H1 (cell line): ENCODE results near the gene ARFGEF3. TPM values are rescaled to one million over a fixed set of nuclear protein-coding genes. Genes with fewer than 3 reads are reported as not detected.

Source experiments
- CTCF ChIA-PET: fragments of 300-600 bp; sonication (Branson Sonifier 250); formaldehyde crosslinking; loops from one replicate; lab custom pipeline; 2021; ENCODE audit not compliant: partially characterized antibody; lab: Charles Lee
- POLR2A ChIA-PET: fragments of 300-600 bp; sonication (Branson Sonifier 250); formaldehyde crosslinking; loops from one replicate; lab custom pipeline; 2021; ENCODE audit warnings: inconsistent platforms; ENCODE audit not compliant: partially characterized antibody; lab: Charles Lee
- DNase-seq, 2 experiments: peaks; one replicate each; pipeline versions ENCODE4 v3.0.0 to v3.0.0-alpha.2; 2010 to 2022; ENCODE audit warnings: low spot score in 2 of 2, low read depth in 1 of 2, mixed read lengths in 1 of 2
- FAIRE-seq: peaks from 2 replicates; lab custom pipeline; 2011; peaks lifted over from hg19 to GRCh38; lab: Jason Lieb, UNC
- H2AFZ ChIP-seq: 2 replicates; pipeline ENCODE4 v1.8.1; 2012; ENCODE audit warnings: low read length, inconsistent platforms
- H2AK5ac ChIP-seq: 2 replicates; pipeline ENCODE4 v1.6.1; 2013; ENCODE audit warnings: low read depth, low read length
- H2BK120ac ChIP-seq: replicated peaks from 2 replicates; pipeline ENCODE3; 2013; ENCODE audit warnings: low read depth, low read length, inconsistent platforms
- H2BK12ac ChIP-seq: 2 replicates; pipeline ENCODE4 v1.6.1; 2013; ENCODE audit warnings: low read depth, low read length
- H2BK15ac ChIP-seq: 2 replicates; pipeline ENCODE4 v1.6.1; 2013; ENCODE audit warnings: low read length
- H2BK20ac ChIP-seq: 2 replicates; pipeline ENCODE4 v1.6.1; 2013; ENCODE audit warnings: low read length
- H2BK5ac ChIP-seq: 2 replicates; pipeline ENCODE4 v1.6.1; 2013; ENCODE audit warnings: low read depth, low read length
- H3K14ac ChIP-seq: 2 replicates; pipeline ENCODE4 v1.6.1; 2013; ENCODE audit warnings: inconsistent platforms; ENCODE audit not compliant: insufficient read length
- H3K18ac ChIP-seq: 2 replicates; pipeline ENCODE4 v1.6.1; 2013; ENCODE audit warnings: low read length; ENCODE audit errors: extremely low read depth
- H3K23ac ChIP-seq: 2 replicates; pipeline ENCODE4 v1.6.1; 2013; ENCODE audit warnings: inconsistent platforms; ENCODE audit not compliant: insufficient read length
- H3K23me2 ChIP-seq: 2 replicates; pipeline ENCODE4 v1.6.1; 2013; ENCODE audit warnings: low read depth, low read length
- H3K27ac ChIP-seq: 2 replicates; pipeline ENCODE4 v1.6.1; 2011; ENCODE audit warnings: low read depth, low read length, inconsistent platforms
- H3K27me3 ChIP-seq, 4 experiments: replicated peaks in 1 of 4; 1 replicate in 1 of 4; 2 replicates in 3 of 4; pipeline versions ENCODE4 v1.6.1 to v1.8.1; 2011 to 2013; ENCODE audit warnings: low read length in 3 of 4, mild to moderate bottlenecking in 3 of 4, inconsistent platforms in 2 of 4, mixed read lengths in 2 of 4, moderate library complexity in 1 of 4; ENCODE audit not compliant: control insufficient read depth in 3 of 4, insufficient read depth in 3 of 4; ENCODE audit errors: extremely low read depth in 1 of 4
- H3K36me3 ChIP-seq, 4 experiments: 2 replicates each; pipeline versions ENCODE4 v1.6.1 to v1.8.1; 2011 to 2013; ENCODE audit warnings: mild to moderate bottlenecking in 4 of 4, low read length in 3 of 4, moderate library complexity in 2 of 4, control low read depth in 1 of 4, inconsistent platforms in 1 of 4; ENCODE audit not compliant: insufficient read depth in 4 of 4, control insufficient read depth in 2 of 4
- H3K4ac ChIP-seq: replicated peaks from 2 replicates; pipeline ENCODE3; 2013; ENCODE audit warnings: low read length, low read depth, mixed read lengths, inconsistent platforms; ENCODE audit not compliant: insufficient read length
- H3K4me1 ChIP-seq, 4 experiments: replicated peaks in 1 of 4; 1 replicate in 1 of 4; 2 replicates in 3 of 4; pipeline versions ENCODE4 v1.6.1 to v1.8.1; 2011 to 2013; ENCODE audit warnings: low read length in 3 of 4, inconsistent platforms in 2 of 4, mixed read lengths in 1 of 4; ENCODE audit not compliant: insufficient read depth in 4 of 4, control insufficient read depth in 3 of 4
- H3K4me2 ChIP-seq, 2 experiments: 2 replicates each; pipeline versions ENCODE4 v1.6.1 to v1.8.1; 2011 to 2013; ENCODE audit warnings: low read depth in 2 of 2, low read length in 2 of 2, control low read depth in 1 of 2, inconsistent platforms in 1 of 2, mild to moderate bottlenecking in 1 of 2; ENCODE audit not compliant: insufficient read depth in 1 of 2
- H3K4me3 ChIP-seq, 4 experiments: fragments of 200-600, 300-600 bp in 1 of 4; sonication (generic), shearing (Covaris generic), sonication (Bioruptor Twin) in 1 of 4; 2 replicates each; pipeline versions ENCODE4 v1.5.1 to v1.8.1; 2011 to 2016; ENCODE audit warnings: low read length in 4 of 4, low read depth in 3 of 4, control low read depth in 2 of 4, inconsistent platforms in 2 of 4, mild to moderate bottlenecking in 2 of 4, mixed read lengths in 1 of 4, moderate library complexity in 1 of 4; ENCODE audit not compliant: insufficient read depth in 2 of 4; ENCODE audit errors: extremely low read depth in 1 of 4
- H3K56ac ChIP-seq: replicated peaks from 2 replicates; pipeline ENCODE3; 2013; ENCODE audit warnings: low read depth, mild to moderate bottlenecking, mixed read lengths, low read length, inconsistent platforms; ENCODE audit not compliant: insufficient read length
- H3K79me1 ChIP-seq: 2 replicates; pipeline ENCODE4 v1.6.1; 2013; ENCODE audit warnings: low read depth, low read length, control low read depth
- H3K79me2 ChIP-seq, 2 experiments: 2 replicates each; pipeline versions ENCODE4 v1.6.1 to v1.8.1; 2012 to 2013; ENCODE audit warnings: low read length in 2 of 2, mild to moderate bottlenecking in 2 of 2, inconsistent platforms in 1 of 2; ENCODE audit not compliant: insufficient read depth in 2 of 2, control insufficient read depth in 1 of 2
- H3K9ac ChIP-seq, 4 experiments: replicated peaks in 1 of 4; 1 replicate in 1 of 4; 2 replicates in 3 of 4; pipeline versions ENCODE4 v1.6.1 to v1.8.1; 2011 to 2013; ENCODE audit warnings: low read depth in 3 of 4, low read length in 3 of 4, control low read depth in 2 of 4, mild to moderate bottlenecking in 2 of 4, moderate library complexity in 2 of 4, inconsistent platforms in 1 of 4; ENCODE audit errors: extremely low read depth in 1 of 4
- H3K9me3 ChIP-seq, 2 experiments: 2 replicates each; pipeline versions ENCODE4 v1.6.1 to v1.8.1; 2012 to 2013; ENCODE audit warnings: mild to moderate bottlenecking in 2 of 2, moderate library complexity in 2 of 2, control low read depth in 1 of 2, inconsistent platforms in 1 of 2, low read depth in 1 of 2, low read length in 1 of 2, mixed read lengths in 1 of 2; ENCODE audit not compliant: insufficient read depth in 2 of 2
- H4K20me1 ChIP-seq, 2 experiments: replicated peaks in 1 of 2; 2 replicates each; pipeline versions ENCODE3 to v1.8.1; 2011 to 2013; ENCODE audit warnings: inconsistent platforms in 2 of 2, low read length in 2 of 2, mild to moderate bottlenecking in 1 of 2; ENCODE audit not compliant: insufficient read depth in 2 of 2, control insufficient read depth in 1 of 2
- H4K5ac ChIP-seq: 2 replicates; pipeline ENCODE4 v1.6.1; 2013; ENCODE audit warnings: low read length, low read depth, mixed read lengths, inconsistent platforms; ENCODE audit not compliant: insufficient read length
- H4K8ac ChIP-seq: 2 replicates; pipeline ENCODE4 v1.8.0; 2013; ENCODE audit warnings: mild to moderate bottlenecking, moderate library complexity, low read length, inconsistent platforms; ENCODE audit not compliant: insufficient read depth; ENCODE audit errors: extremely low read depth
- H4K91ac ChIP-seq: replicated peaks from 2 replicates; pipeline ENCODE3; 2013; ENCODE audit warnings: low read length, mixed read lengths, inconsistent platforms; ENCODE audit not compliant: insufficient read length
- CBX5 ChIP-seq: fragments of 300-800, 300-1000 bp; sonication (generic); IDR thresholded peaks from 2 replicates; pipeline ENCODE4 v1.7.1; 2016; ENCODE audit warnings: antibody characterized with exemption, low read length, low read depth
- CHD2 ChIP-seq: IDR thresholded peaks from 2 replicates; pipeline ENCODE4 v1.6.1; 2012; ENCODE audit warnings: low read length, improper control_type of control experiment
- EP300 ChIP-seq, 2 experiments: IDR thresholded peaks; 1 replicate in 1 of 2; 2 replicates in 1 of 2; pipeline ENCODE4 v1.6.1; 2011 to 2012; ENCODE audit warnings: low read depth in 2 of 2, low read length in 2 of 2, mild to moderate bottlenecking in 2 of 2, borderline replicate concordance in 1 of 2, inconsistent platforms in 1 of 2, moderate library complexity in 1 of 2
- EZH2 ChIP-seq: fragments of 200-600 bp; sonication (generic); IDR thresholded peaks from 2 replicates; pipeline ENCODE4 v1.7.1; 2012; ENCODE audit warnings: low read depth, mild to moderate bottlenecking, moderate library complexity, low read length, inconsistent platforms; ENCODE audit not compliant: severe bottlenecking
- FOSL1 ChIP-seq: IDR thresholded peaks from 2 replicates; pipeline ENCODE4 v1.6.1; 2011; ENCODE audit warnings: mild to moderate bottlenecking, low read depth, low read length, moderate library complexity; ENCODE audit not compliant: insufficient read depth
- HDAC2 ChIP-seq, 2 experiments: fragments of 300-600 bp in 1 of 2; sonication (generic) in 1 of 2; IDR thresholded peaks; 2 replicates each; pipeline ENCODE4 v1.6.1; 2011 to 2012; ENCODE audit warnings: low read depth in 2 of 2, low read length in 2 of 2, mild to moderate bottlenecking in 2 of 2, moderate library complexity in 2 of 2, borderline replicate concordance in 1 of 2, inconsistent platforms in 1 of 2
- HDAC6 ChIP-seq: IDR thresholded peaks from one replicate; pipeline ENCODE4 v1.7.1; 2012; ENCODE audit warnings: low read depth, mild to moderate bottlenecking, inconsistent platforms, low read length, moderate library complexity
- JUN ChIP-seq: IDR thresholded peaks from 2 replicates; pipeline ENCODE4 v1.6.1; 2011; ENCODE audit warnings: low read depth, mild to moderate bottlenecking, improper control_type of control experiment, low read length
- RNF2 ChIP-seq: fragments of 200-900, 300-1000 bp; sonication (generic); IDR thresholded peaks from 2 replicates; pipeline ENCODE4 v1.7.1; 2016; ENCODE audit warnings: borderline replicate concordance, low read depth, mild to moderate bottlenecking, antibody characterized with exemption, low read length; ENCODE audit not compliant: poor library complexity, severe bottlenecking; ENCODE audit errors: missing control alignments
- SIN3A ChIP-seq, 2 experiments: IDR thresholded peaks in 1 of 2; conservative IDR thresholded peaks in 1 of 2; 2 replicates each; pipeline ENCODE4 v1.6.1; 2011 to 2012; ENCODE audit warnings: low read length in 2 of 2, improper control_type of control experiment in 1 of 2, low read depth in 1 of 2, mild to moderate bottlenecking in 1 of 2
- SIRT6 ChIP-seq: IDR thresholded peaks from one replicate; pipeline ENCODE4 v1.7.1; 2012; ENCODE audit warnings: low read length, inconsistent platforms
- SP1 ChIP-seq: IDR thresholded peaks from 2 replicates; pipeline ENCODE4 v1.6.1; 2011; ENCODE audit warnings: low read depth, low read length
- TAF1 ChIP-seq: IDR thresholded peaks from 2 replicates; pipeline ENCODE4 v1.6.1; 2011; ENCODE audit warnings: mild to moderate bottlenecking, low read depth, low read length
- ZNF274 ChIP-seq: IDR thresholded peaks from 2 replicates; pipeline ENCODE4 v1.7.0; 2012; ENCODE audit warnings: low read length, borderline replicate concordance; ENCODE audit errors: extremely low read depth
- WGBS, 2 experiments: shearing (Covaris generic) in 1 of 2; methylation state at CpG; one replicate each; pipeline versions ENCODE4 v1.1.6 to v1.1.7; 2013 to 2015; ENCODE audit warnings: low lambda C conversion rate in 2 of 2, mixed read lengths in 2 of 2, inconsistent platforms in 1 of 2, low coverage in 1 of 2, missing lambda C conversion rate in 1 of 2; ENCODE audit not compliant: insufficient replicate concordance in 2 of 2, insufficient coverage in 1 of 2, insufficient read length in 1 of 2; ENCODE audit errors: extremely low coverage in 1 of 2, missing lambda C conversion rate in 1 of 2; 5-methylcytosine and 5-hydroxymethylcytosine counted together
- polyA plus RNA-seq, 7 experiments: library from polyadenylated mRNA; depleted of rRNA in 3 of 7; stranded (reverse) in 5 of 7; unstranded in 2 of 7; fragments of >200 nt in 5 of 7; fragments of 200-250 nt in 2 of 7; gene quantifications; 1 replicate in 5 of 7; 2 replicates in 1 of 7; 4 replicates in 1 of 7; pipeline versions ENCODE4 v1.2.1 to v1.2.3, GENCODE V29; 2011 to 2013; ENCODE audit warnings: missing spikeins in 2 of 7, mixed read lengths in 2 of 7
- total RNA-seq: library from RNA; stranded (reverse); fragmentation: NEBNext Ultra II Directional; extraction: Animal tissue kit (Norgen Biotek cat#: 25700); gene quantifications from 2 replicates; pipeline ENCODE4 v1.2.1, GENCODE V29; 2021

Gene ARFGEF3
- total and polyA plus RNA-seq, 2 of the 8 experiments (the other 6 are each of a cell fraction or from before 2014, with no cell fraction given): 5.8 to 23.2 TPM

- WGBS, 2 experiments: 88% methylated on average over 4 of the region's 4 CpGs; no CpG with 5 or more reads in 1 of the 2 experiments
- H3K4me2 ChIP-seq: no peak overlapping the region
- H2BK5ac ChIP-seq: no peak overlapping the region
- no peak overlapping the region for H3K9ac ChIP-seq
- no peaks in the 10 kb centered on the region for H3K23me2 ChIP-seq
- no peak overlapping the region for H2BK12ac ChIP-seq
- H3K79me1 ChIP-seq: no peaks in the 10 kb centered on the region
- CTCF ChIA-PET: interaction anchor here (0.6 to 1.2 kb wide), 3 partner anchors 12 to 39 kb away, joined by 3 to 5 read pairs (median 3); no protein-coding TSS in a partner anchor
- no peak overlapping the region for H3K18ac ChIP-seq
- no peak overlapping the region for H3K27ac ChIP-seq
- H3K79me2 ChIP-seq: no peaks in the 10 kb centered on the region
- H4K8ac ChIP-seq: no peak overlapping the region
- H2AK5ac ChIP-seq: no peak overlapping the region
- H3K27me3 ChIP-seq: no peaks in the 10 kb centered on the region
- no peak for DNase-seq
- H4K91ac ChIP-seq: no peak overlapping the region
- H3K23ac ChIP-seq: no peak overlapping the region
- H4K5ac ChIP-seq: no peak overlapping the region
- H2BK20ac ChIP-seq: no peak overlapping the region
- H3K36me3 ChIP-seq: peaks cover 0 to 2% (median under 1%) of the 10 kb centered on the region in 4 experiments; a peak in 2 of 8 replicates
- POLR2A ChIA-PET: no interaction called here
- no peaks in the 10 kb centered on the region for H3K9me3 ChIP-seq
- no peak overlapping the region for H2BK15ac ChIP-seq
- FAIRE-seq: no peak
- no peak overlapping the region for H2AFZ ChIP-seq
- H3K4me1 ChIP-seq: no peaks in the 10 kb centered on the region
- no peak overlapping the region for H3K14ac ChIP-seq
- H3K4me3 ChIP-seq: no peak overlapping the region
- H4K20me1 ChIP-seq: peaks cover 0 to 2% of the 10 kb centered on the region in 2 experiments
- H2BK120ac ChIP-seq: no peak overlapping the region
- no peak overlapping the region for H3K4ac ChIP-seq
- H3K56ac ChIP-seq: no peak overlapping the region
- TF ChIP-seq RNF2 (no peak), EP300 (IDR thresholded peaks at IDR 0.05; ENCODE audit: borderline replicate concordance in 1 of 2, low read depth in 2 of 2, low read length in 2 of 2) (no peak), TAF1 (no peak), SP1 (no peak), JUN (no peak), SIN3A (conservative IDR thresholded peaks at IDR 0.05 in 1 of 2, IDR thresholded peaks at IDR 0.05 in 1 of 2; ENCODE audit: low read depth in 1 of 2, low read length in 2 of 2) (no peak), SIRT6 (no peak), HDAC6 (no peak), ZNF274 (no peak), CBX5 (no peak), HDAC2 (IDR thresholded peaks at IDR 0.05; ENCODE audit: borderline replicate concordance in 1 of 2, low read depth in 2 of 2, low read length in 2 of 2) (no peak), FOSL1 (no peak), CHD2 (no peak), EZH2 (no peak)
Observed at GRCh38 chr6:138250053-138250452, 88.3 kb downstream of the ARFGEF3 start.
